GM10248 (cell line): Measurements from ENCODE around the gene PBRM1.

ENCODE experiments used
- CTCF ChIA-PET: fragments of 300-600 bp; sonication (Branson Sonifier 250); formaldehyde crosslinking; extraction: SDS; loops from one replicate; lab custom pipeline; 2021; ENCODE audit warnings: antibody characterized with exemption; lab: Yijun Ruan, JAX
- POLR2A ChIA-PET: fragments of 350-650 bp; sonication (Branson Sonifier 250); formaldehyde crosslinking; extraction: SDS; loops from one replicate; lab custom pipeline; 2020; ENCODE audit warnings: antibody characterized with exemption; lab: Yijun Ruan, JAX
- DNase-seq: peaks from one replicate; pipeline ENCODE4 v3.0.0; 2012; ENCODE audit errors: extremely low spot score
- CTCF ChIP-seq: IDR thresholded peaks from 2 replicates; pipeline ENCODE4 v1.5.1; 2012; ENCODE audit warnings: mild to moderate bottlenecking, low read depth; ENCODE audit errors: extremely low read depth, missing control alignments, control extremely low read depth

PBRM1 gene

GRCh38 chr3:52503788-52504424, 181.8 kb downstream of the PBRM1 start:
- no peak for DNase-seq
- ChIA-PET POLR2A (no interaction called here), CTCF (no interaction called here)
- no peak for TF ChIP-seq CTCF

GRCh38 chr3:52502808-52503350, 182.8 kb downstream of the PBRM1 start:
- TF ChIP-seq CTCF: no peak
- no peak for DNase-seq
- ChIA-PET POLR2A (interaction anchor here (0.9 kb wide), 1 partner anchor 33 kb away, joined by 4 read pairs; the partner anchor contains the start of gene UQCC5), CTCF (no interaction called here)

- POLR2A ChIA-PET: no interaction called here
- CTCF ChIA-PET: no interaction called here
- no peak for DNase-seq
- TF ChIP-seq CTCF: no peak
These were observed 183.7 kb downstream of the PBRM1 start for GRCh38 chr3:52502001-52502400.

- DNase-seq: no peak
- CTCF ChIA-PET: no interaction called here
- POLR2A ChIA-PET: no interaction called here
- no peak for TF ChIP-seq CTCF
These were observed 184.7 kb downstream of the PBRM1 start for GRCh38 chr3:52501046-52501445.

GRCh38 chr3:52498137-52499054, 187.3 kb downstream of the PBRM1 start:
- ChIA-PET POLR2A (no interaction called here), CTCF (interaction anchor here (0.5 to 1.8 kb wide), 3 partner anchors 38 to 64 kb away, joined by 3 to 4 read pairs (median 3); partner anchors contain the start of gene UQCC5)
- no peak for TF ChIP-seq CTCF
- no peak for DNase-seq

- ChIA-PET POLR2A (no interaction called here), CTCF (no interaction called here)
- no peak for TF ChIP-seq CTCF
- DNase-seq: no peak
These were observed 189.7 kb downstream of the PBRM1 start for GRCh38 chr3:52495777-52496602.
